HFF-Myc (cell line): ENCODE measurements around the gene USF3.

Source experiments
- DNase-seq: peaks from one replicate; pipeline ENCODE4 v3.0.0-alpha.2; 2011; ENCODE audit warnings: low read depth; ENCODE audit errors: extremely low read depth
- H3K4me3 ChIP-seq: replicated peaks from 2 replicates; pipeline ENCODE4 v1.5.1; 2011; ENCODE audit warnings: low read depth, mild to moderate bottlenecking, control low read depth, low read length
- CTCF ChIP-seq: IDR thresholded peaks from 2 replicates; pipeline ENCODE4 v1.5.1; 2012; ENCODE audit warnings: mild to moderate bottlenecking, low read depth, low read length, control low read depth; ENCODE audit errors: missing control alignments

Gene USF3

GRCh38 chr3:113601240-113601639 lies 95.2 kb downstream of the USF3 start:
- DNase-seq = no peak
- H3K4me3 ChIP-seq = no peak overlapping the region
- TF ChIP-seq CTCF = no peak

GRCh38 chr3:113600418-113601182 lies 95.8 kb downstream of the USF3 start:
- no peak for DNase-seq
- TF ChIP-seq CTCF = no peak
- no peak overlapping the region for H3K4me3 ChIP-seq
